ENCODE results near the gene ISM1.
A peak's percentile ranks its signal among the peaks of the same experiment; 100 is the strongest.

ISM1 gene

DNA sequence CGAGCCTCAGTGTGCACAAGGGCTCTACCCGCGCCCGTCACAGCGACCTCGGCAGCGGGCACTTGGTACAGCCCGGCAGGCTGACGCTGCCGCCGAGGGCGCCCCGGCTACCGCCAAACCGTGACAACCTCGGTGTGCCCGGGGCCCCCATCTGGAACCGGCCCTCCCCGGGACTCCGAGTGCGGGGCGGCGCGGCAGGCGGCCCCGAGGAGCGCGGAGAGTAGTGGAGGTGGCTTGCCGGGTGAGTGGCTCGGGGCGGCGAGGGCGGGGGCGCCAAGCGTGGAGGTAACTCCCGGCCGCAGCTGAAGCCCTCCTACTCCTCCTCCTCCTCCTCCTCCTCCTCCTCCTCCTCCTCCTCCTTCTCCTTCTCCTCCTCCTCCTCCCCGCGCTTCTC lies at the start of gene ISM1:
ISM1 (plus strand) TSS at position 371 of the 394 bp plus-strand sequence. CDS start 503 bp downstream, outside the sequence.
- peak; percentile 30 for DNase-seq

DNA sequence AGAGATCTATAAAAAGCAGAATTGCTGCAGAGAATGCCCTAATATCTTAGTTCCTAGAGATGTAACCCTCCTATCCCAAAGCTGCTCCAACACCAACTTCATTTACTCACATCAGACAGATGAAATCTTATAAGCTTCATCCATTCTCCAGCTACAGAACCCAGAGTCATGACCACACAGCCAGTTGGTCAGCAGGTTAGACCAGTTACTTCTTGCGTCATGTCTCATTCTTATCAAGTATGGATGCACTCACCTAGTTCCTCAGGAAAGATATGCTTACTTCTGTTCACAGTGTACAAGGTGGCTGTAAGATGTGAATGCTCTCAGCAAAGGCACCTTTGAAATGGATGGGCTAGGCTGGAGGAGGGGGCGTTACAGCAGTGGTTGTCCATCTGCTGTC lies 47.9 kb upstream of the ISM1 start:
- DNase-seq = no peak

DNA sequence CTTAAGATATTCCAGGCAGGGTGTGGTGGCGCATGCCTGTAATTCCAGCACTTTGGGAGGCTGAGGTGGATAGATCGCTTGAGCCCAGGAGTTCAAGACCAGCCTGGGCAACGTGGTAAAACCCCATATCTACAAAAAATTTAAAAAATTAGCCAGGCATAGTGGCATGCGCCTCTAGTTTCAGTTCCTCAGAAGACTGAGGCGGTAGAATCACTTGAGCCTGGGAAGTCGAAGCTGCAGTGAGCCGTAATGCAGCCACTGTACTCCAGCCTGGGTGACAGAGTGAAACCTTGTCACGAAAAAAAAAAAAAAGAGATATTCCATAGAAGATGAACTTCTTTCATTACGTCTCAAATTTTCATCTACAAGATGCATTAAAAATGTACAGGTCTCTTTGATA lies 46.7 kb upstream of the ISM1 start:
- peak; percentile 60 for DNase-seq

DNA sequence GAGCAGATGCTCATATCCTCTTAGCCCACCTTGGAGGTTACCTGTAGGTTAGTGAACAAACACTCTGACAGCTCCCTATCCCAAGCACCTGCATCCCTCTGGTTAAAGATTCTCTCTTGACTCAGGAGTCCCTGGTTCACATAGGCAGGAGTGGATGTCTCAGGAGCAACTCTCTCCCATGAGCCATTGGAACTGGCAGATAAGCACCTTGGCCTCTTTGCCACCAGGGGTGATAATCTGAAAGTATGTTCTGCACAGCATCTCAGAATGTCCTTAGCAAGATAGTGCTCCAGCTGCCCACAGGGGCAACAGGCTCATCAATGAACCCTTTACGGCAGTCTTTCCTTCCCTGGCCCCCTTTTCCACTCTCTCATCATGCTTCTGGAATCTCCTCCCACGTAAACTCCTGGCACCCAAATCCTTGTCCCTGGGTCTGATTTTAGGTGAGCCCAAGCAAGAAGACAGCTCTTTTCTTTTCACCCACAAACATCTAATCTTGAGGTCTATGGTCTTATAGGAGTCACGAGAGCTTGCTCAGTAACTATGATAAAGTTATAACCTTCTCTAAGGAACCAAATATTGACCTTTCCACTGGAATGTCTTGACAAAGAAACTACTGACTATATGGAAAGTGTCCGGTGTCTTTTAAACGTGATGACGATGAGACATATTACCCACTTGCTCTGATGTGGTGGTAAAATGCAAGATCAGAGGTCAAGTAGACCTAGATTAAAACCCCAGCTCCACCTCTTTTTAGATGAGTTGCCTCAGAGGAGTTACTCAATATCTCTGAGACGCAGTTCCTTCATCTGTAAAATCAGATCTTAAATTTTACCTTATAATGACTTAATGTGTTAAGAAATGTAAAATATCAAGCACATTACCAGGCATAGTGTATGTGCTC lies 39.8 kb upstream of the ISM1 start:
- no peak for DNase-seq

DNA sequence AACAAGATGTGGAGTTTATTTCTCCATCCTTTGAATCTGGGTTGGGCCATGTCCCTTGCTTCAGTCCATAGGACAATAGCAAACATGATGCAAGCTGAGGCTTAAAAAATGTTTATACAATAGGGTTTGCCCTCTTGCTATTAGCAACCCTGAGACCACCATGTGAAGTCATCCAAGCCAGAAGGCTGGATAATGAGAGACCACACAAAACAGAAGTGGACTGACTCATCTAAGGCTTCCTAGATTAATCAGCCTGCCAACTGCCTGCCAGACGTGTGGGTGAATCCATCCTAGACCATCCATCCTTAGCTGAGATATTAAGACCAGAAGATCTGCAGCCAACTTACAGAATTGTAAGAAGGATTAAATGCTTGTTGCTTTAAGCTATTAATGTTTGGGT lies 38.1 kb upstream of the ISM1 start:
- DNase-seq = no peak

DNA sequence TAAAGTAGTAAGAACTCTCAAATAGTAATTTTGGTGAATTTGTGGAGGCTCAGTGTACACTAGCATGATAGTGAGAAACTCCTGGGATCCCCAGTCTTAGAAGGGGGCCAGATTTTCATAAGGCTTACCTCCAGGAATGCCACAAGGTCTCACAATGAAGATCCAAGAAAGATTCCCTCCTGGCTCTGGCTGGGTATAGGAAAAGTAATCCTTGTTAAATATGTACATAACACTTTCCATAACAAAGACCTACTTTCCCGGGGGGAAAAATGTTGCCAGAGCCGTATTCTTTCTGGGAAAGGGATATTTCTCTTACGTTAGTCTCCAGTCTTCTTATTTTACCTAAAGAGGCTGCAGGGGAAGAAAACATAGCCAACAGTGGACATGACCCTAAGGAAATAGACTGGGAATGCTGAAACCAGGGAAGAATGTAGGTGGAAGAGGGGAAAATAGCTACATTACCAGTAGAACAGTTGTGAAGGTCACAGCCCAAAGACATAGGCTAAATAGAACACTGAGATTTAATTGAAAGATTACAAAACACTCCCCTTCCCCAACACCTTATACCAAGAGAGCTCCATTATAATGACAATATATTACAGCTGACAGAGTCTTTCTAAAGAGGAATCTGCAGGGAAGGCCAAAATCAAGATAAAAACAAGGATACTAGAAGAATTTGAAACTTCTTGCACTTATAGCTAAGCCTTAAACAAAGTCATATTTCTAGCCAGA lies 34.9 kb upstream of the ISM1 start:
- DNase-seq = no peak

DNA sequence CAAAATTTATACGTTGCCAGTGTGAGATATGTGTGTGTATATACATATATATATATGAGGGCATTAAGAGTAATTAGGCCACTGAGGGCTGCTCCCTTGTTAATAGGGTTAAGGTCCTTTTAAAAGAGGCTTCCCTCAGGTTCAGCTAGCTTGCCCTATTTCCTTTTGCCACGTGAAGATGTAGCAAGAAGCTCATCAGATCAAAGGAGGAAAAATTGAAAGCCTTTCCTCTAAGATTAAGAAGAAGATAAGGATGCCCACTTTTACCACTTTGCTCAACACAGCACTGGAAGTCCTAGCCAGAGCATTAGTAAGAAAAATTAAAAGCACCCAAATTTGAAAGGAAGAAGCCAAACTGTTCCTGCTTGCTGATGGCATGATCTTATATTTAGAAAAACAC lies 33.2 kb upstream of the ISM1 start:
- DNase-seq = no peak

DNA sequence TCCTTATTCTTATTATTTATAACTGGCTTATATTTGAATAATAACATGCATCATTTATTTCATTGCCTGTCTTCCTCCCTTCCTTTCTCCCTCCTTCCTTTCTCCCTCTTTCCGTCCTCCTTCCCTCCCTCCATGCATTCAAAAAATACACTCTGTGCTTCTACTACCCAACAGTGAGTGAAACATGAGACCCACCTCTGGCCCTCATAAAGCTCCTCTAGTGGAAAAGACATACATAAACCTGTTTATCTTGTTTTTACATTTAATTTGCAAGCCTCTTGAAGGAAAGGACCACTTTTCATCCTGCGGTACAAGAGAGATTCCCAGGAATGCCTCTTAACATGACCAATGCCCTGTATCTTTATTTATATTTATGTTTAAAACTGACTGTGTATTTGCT lies 21.8 kb upstream of the ISM1 start:
- DNase-seq = no peak

DNA sequence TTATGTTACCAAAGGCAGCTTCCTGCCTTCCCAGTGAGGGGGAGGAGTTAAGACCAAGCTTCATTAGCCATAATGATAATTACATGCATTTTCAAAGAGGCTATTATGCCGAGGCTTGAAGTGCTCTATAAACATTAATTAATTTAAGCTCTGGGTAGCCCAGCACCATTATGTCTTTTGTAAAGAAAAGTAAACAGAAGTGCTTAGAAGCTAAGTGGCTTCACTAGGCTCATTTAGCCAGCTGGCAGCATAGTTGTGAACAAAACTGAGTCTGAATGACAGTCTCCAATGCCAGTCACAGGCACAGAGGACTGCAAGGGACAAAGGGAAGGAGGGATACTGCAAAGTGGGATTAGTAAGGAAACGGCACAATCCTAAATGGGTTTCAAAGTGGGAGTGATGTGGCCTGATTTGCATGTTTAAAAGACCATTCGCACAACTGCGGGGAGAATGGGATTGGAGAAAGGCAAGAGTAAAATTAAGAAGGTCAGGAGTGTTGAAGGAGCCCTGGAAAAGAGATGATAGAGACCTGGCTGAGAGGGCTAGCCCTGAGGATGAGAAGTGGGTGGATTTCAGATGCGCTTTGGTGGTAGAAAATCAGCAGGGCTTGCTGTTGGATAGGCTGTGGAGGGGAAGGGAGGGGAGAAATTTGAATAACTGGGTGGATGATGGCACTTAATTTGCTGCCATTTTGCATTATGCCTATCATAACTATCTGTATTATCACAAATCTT lies 20.1 kb upstream of the ISM1 start:
- DNase-seq = no peak

DNA sequence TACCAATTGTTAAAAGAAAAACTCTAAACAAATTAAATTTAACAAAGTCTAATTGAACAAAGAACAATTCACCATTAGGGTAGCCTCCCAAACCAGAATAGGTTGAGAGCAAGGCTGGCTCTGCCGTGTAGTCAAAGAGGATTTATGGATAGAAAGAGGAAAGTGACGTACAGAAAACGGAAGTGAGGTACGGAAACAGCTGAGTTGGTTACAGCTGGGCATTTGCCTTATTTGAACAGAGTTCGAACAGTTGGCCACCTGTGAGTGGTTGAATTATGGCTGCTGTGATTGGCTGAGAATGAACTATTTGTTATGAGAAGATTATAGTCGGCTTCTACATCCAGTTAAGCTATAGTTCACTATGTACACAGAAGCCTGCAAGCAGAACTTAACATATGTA lies 18.5 kb upstream of the ISM1 start:
- DNase-seq = no peak

DNA sequence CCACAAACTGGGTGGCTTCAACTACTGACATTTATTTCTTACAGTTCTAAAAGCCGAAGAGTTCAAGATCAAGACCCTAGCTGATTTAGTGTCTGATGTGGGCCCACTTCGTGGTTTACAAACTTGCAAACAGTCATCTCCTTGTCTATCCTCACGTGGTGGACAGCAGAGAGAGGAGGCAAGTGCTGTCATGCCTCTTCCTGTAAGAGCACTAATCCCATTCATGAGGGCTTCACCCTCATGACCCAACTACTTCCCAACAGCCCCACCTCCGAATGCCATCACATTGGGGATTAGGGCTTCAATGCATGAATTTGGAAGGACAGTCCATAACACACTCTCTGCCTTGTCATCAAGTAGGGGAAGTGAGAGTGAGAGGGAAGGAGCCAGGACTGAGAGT lies 15.6 kb upstream of the ISM1 start:
- no peak for DNase-seq

DNA sequence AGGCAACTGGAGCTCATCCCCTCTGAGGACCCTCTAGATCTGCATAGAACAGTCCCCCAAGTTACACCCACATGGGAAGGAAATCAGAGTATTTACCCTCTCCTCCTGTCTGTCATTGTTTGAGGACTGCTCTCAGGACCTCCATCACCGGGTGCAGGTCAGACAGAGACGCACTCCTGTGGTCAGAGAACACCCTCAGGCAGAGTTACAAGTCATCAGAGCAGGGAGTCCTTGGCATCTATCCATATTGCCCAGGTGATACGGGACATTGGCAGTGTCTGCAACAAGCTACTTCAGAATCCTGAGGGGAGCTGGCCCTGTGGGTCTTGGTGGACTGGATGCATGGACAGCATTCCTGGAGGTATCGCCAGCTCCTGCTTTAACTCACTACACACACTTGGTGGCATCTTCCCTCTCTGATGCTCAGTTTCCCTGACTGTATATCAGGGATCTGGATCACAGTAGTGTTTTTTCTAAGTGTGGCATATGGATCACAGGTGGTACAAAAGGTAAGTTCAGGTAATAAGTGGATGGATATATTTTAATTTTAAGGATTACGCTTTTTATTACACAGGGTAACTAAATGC lies 15.1 kb upstream of the ISM1 start:
- peak; percentile 34 for DNase-seq

DNA sequence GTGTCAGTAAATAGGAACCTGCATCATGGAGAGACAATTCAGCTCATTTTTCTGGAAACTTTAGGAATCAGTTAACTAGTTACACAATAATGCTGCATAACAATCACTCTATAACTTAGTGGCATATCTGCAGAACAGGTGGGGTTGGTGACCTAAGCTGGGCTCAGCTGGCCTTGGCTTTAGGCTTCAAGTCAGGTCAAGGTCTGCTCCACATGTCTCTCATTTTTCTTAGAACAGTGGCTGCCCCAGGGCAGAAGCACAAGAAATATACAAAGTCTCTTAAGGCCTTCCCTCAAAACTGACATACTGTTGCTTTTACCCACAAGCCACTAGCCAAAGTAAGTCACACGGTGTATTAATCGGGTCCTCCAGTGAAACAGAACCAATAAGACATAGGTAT lies 14.1 kb upstream of the ISM1 start:
- DNase-seq = no peak

DNA sequence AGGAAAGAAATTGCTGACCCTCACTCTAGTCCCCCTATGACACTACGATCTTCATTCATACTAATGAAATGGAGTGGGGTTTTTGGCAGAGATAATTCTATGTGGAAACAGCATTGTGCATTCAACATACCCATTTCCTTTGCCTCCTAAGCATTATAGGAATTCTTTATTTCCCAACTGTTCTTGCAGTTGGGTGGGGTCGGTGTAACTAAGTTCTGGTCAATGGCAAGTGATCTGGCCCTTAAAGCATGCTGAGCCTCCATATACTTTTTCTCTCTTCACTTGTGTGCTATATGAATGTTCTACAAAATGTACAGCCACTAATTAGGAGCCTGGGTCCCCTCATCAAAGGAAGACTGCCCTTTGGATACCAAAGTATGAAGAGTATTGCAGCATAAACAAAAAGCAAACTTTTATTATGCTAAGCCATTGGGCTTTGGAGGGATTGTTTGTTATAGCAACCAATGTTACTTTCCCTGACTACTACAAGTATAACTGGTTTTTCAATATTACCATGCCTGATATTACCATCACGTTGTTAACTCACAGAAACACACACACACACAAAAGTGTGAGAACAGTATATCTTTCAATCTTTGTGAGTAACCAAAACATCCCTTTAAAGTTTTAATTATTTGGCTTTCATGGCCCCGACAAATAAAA lies 9.0 kb upstream of the ISM1 start:
- DNase-seq = no peak

DNA sequence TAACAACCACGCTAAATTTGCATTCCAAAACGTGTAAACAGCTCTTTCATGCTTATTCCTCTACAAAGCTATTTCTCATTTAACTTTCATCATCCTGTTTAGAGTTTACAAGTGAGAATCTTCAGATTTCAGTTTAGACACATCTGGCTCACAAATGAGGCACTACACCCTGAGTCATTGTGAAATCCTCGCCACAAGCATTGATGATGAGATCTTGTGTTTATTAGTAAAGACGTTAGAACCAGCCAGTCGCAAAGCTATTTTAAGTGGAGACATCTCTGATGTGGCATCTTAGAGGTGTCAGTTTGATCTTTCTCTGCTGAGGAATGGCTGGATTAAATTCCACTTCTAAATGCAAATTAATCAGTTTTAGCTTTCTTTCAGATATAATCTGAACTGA lies 8.3 kb upstream of the ISM1 start:
- DNase-seq = no peak

DNA sequence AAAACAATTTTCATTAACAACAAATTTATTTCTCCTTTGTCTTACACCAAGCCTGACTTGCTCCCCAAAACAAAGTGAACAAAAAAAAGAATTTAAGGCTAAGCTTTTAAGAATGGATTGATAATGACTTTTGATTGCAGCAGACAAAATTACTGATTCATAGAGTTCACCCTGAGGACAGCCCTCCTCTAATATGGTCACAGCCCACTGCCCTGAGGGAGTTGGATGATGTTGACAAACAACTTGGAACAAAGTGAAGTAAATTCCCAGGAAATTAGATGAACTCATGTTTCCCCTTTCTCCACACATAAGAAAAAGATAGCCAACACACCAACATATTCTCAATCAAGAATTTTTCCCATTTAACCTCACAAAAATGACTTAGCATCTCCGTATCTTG lies 7.7 kb upstream of the ISM1 start:
- DNase-seq = no peak

DNA sequence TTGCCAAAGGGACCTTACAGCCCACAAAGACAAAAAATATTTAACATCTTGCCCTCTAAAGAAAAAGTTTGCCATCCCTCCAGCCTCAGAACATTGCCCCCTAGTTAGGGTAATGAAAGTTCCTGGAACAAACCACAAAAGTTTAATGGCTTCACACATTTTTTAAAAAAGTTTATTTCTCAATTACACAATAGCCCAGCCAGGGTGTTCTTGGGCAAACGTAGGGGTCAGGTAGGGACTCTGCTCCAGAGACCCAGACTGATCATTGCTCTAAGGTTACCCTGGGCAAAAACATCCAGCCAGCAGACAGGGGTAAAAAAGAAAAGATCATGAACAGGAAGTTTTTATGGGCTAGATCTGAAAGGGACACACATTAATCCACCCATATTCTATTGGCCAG lies 4.5 kb upstream of the ISM1 start:
- no peak for DNase-seq

DNA sequence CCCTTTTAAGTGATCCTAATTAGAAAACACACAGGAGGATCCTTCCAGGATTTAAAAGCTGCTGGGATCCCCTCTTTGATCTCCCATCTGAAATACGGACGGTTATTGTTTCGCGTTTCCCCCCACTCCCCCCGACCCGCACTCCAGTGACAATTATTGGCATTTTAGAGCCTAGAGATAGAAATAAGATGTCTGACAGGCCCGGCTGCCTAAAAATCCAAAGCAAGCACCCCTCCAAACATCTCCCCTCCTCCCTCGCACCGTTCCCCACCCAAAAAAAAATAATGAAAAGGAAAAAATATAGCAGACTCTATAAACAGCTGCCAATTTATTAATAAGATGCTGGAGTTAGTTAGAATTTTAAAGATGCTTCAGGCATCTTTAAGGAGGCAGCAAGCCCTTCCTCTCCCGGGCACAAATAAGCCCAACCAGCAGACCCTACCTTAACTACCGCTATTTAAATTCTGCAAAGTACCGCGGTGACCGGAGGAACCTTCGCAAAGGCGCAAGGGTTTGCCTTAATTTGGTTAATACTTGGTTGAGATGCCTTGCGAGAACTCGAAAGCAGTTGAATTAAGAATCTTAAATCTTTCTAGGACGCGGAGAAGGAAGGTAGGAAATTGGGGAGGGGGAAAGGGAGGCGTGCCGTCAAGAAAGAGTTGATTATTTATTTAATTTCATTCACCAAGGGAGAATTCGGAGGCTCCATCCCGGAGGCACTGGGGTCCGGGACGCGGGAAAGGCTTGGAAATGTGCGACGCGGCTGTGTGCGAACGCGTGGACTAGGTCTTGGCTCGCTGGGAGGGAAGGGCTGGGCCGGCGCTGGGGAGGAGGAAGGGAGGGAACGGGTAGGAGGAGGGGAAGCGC lies 1.5 kb upstream of the ISM1 start:
- no peak for DNase-seq

DNA sequence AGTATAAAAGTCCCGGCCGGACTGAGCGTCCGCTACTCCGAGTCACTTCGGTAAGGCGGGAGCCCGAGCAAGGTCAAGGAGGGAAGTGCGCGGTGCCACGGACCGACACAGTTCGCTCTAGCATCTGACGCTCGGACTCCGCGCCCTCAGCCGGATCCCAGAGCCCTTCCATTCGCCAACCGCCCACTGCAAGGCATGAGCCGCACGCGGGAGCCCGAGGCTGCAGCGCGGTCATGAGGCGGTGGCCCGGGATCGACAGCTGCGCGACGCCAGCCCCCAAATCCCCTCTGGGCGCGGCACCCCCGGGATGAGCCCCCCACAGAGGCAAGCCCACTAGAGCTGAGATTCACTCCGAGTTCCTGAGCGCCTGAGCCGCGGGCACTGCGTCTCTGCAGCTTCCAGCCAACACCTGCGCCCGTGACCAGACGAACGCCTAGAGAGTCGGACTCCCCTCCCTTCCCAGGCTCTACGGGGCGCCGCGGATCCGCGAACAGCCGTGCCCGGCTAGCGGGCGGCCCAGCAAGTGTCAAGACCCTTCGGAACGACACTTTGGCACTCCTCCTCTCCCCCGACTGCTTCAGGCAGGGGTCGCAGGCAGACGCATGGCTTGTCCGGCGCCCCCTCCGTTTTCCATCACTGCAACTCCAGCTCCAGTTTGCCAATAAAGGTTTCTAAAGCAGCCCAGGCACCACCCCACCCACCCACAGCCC lies 725 bp upstream of the ISM1 start:
- DNase-seq = peak; percentile 12

DNA sequence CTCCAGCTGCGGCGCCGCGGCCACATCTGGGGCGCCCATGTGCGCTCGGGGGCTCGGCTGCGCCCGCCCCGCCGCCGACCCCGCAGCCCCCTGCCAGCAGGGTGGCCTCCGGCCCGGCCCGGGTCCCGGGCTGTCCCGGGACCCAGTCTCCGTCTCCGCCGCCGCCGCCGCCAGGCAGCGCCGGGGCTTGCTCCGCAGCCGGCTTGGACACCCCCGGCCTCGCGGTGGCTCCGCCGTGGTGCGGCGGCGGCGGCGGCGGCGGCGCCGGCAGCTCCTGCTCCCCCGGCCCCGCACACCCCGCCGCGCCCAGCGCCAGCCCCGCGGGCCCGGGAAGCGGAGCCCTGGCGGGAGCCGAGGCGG lies 219 bp downstream of the ISM1 start:
- no peak for DNase-seq

DNA sequence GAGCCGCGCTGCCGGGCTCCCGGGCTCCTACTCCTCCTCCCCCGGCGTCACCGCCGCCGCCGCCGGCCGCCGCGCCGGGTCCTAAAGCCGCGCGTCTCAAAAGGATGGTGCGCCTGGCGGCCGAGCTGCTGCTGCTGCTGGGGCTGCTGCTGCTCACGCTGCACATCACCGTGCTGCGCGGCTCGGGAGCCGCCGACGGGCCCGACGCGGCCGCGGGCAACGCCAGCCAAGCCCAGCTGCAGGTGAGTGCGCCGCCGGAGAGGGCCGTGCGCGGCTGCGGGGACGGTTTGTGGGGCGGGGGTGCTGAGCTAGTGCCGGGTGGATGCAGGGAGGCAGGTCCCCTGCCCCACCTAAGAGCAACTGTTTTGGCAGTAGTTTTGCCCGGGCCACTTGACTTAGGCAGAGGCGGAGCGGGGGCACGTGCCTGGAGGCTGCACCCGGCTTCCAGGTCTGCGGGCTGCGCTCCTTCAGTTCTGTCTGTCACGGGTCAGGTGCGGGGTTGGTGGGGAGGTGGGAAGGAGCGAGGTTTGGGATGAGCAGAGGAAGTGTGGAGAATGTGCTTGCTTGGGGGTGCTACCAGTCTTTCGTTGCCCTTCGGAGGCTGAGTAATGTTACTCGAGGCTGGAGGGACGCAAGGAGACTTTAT lies 722 bp downstream of the ISM1 start:
- peak; percentile 74 for DNase-seq

Measured in RPMI8226 (cell line).